NOMO-1 (cell line): Measurements from ENCODE around the gene NNT.
A peak's percentile ranks its signal among the peaks of the same experiment; 100 is the strongest.
"Not testable (repeated sequence)": the region's sequence is repeated elsewhere in the genome, so short reads cannot be mapped to it uniquely, and the experiment has no call there.

Experiments used
- DNase-seq, 2 experiments: peaks; one replicate each; lab custom pipeline; 2025; ENCODE audit not compliant: unreplicated experiment in 2 of 2; lab: John Stamatoyannopoulos, UW

Gene NNT

GRCh38 chr5:43700601-43701000 lies 97.6 kb downstream of the NNT start:
- DNase-seq = no peak

DNA sequence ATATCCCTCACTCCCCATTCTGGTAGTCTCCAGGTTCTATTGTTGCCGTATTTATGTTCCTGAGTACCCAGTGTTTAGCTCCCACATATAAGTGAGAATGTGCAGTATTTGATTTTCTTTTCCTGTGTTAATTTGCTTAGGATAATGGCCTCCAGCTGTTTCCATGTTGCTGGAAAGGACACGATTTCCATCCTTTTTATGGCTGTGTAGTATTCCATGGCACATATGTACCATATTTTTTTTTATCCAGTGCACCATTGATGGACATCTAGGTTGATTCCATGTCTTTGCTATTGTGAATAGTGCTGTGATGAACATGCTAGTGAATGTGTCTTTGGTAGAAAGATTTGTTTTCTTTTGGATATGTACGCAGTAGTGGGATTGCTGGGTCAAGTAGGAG lies 98.2 kb downstream of the NNT start:
- DNase-seq = no peak

DNA sequence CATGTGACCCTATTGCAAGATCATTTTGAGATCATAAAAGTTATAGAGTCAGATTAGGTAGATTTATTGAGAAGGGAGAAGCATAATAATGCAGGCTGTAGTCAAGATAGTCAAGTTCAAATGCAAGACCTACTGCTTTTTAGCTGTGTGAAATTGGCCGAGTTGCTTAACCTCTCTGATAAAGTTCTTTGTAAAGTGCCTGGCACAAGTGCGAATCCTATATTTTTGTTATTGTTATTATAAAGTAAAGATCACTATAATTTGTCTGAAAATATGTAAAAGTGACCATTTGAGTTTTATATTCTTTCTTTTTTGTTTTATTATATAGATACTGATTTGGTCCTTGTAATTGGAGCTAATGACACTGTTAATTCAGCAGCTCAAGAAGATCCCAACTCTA lies 99.3 kb downstream of the NNT start:
- DNase-seq = no peak

GRCh38 chr5:43702815-43703214 lies 99.8 kb downstream of the NNT start:
- DNase-seq = no peak

- no peak for DNase-seq
Measured at GRCh38 chr5:43704243-43704642, 101.3 kb downstream of the NNT start.

GRCh38 chr5:43706576-43706975 lies 103.6 kb downstream of the NNT start:
- not testable (repeated sequence) for DNase-seq

DNA sequence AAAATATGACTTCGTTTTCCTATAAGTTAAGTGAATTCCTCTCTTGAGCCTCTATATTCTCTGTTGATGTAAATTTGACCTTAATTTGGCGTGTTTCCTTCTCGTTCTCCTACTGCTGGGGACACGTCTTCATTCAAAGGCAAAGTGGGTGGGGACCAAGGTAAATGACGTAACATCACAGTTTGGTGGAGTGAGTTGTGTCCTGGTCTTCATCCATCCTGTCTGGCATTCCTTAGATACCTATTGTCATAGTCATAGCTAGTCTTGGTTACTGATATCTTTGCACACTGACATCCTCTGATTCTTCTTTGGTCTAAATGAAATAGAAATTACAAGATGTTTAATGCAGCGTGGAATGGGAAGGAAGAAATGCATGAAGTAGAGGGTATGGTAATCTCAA lies 108.5 kb downstream of the NNT start:
- DNase-seq = no peak

DNA sequence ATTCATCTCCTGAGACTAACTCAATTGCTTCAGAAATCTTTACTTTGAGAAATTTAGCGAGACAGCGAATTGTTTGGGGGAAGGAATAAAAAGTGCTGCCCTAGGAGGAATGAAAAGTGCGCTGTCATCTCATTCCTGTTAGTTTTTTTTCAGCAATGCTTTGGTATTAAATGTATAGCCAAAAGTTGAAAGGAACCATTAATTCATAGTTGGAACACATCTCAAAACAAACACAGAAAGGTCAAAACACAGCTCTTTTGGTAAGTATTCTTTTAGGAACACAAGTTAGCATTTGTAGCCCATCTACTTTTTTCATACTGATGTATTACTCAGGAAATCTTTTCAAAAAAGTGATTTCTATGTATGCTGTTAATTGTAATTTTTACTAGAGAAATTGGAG lies 109.1 kb downstream of the NNT start:
- DNase-seq = no peak

DNA sequence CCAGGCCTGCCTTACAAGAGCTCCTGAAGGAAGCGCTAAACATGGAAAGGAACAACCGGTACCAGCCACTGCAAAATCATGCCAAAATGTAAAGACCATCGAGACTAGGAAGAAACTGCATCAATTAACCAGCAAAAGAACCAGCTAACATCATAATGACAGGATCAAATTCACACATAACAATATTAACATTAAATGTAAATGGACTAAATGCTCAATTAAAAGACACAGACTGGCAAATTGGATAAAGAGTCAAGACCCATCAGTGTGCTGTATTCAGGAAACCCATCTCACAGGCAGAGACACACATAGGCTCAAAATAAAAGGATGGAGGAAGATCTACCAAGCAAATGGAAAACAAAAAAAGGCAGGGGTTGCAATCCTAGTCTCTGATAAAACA lies 116.8 kb downstream of the NNT start:
- DNase-seq = not testable (repeated sequence)

DNA sequence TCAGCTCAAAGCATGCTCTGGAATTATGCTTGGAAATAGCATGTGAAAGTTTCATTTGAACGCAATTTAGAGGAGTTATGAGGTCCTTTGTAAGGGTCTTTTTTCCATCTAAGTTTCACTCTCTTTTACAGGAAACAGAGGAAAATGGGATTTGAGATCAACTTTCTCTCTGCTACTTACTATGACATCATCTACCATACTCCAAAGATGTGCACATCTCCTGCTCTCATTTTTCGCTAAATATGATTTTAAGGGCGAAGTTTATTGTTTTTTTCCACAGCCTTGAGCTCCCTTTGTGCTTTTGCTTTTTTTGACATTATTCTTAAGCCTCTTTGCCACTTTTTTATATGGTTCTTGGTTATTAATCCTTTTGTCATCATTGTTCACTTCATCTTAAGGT lies 125.6 kb downstream of the NNT start:
- DNase-seq = no peak

GRCh38 chr5:43729846-43730478 lies 127.0 kb downstream of the NNT start:
- peak; percentile 18 to 80 for DNase-seq

DNA sequence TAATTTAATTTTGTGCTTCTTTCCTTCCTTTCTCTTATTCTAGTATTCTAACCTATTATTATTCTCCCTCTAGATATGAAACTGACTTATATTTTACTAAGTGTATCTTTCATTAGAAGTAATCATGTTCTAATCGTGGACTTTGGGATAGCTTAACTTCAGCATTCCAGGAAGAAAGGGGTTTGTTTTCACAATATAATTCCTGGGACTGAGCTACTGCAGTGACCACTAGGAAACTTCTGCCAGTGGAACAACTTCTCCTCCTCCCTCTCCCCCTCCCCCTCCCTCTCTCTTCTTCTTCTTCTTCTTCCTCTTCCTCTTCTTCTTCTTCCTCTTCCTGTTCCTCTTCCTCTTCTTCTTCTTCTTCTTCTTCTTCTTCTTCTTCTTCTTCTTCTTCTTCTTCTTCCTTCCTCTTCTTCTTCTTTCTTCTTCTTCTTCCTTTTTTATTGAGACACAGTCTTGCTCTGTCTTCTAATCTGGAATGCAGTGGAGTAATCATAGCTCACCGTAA lies 127.9 kb downstream of the NNT start:
- DNase-seq = no peak

DNA sequence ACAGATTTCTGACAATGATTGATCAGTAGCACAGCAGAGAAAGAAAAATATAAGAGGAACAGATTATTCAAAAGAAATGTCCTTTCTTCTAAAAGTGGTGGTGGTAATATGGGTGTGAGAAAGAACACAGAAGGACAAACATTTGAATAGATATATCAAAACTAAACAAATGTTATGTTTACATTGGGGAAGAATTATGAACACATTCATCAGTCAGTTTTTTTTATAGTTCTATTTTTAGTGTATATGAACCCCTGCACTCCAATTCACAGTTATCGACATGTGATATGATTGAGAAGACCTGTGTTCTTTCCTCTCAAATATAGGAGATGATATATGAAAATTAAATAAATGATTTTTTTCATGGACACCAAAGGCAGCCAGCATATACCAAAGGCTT lies 128.6 kb downstream of the NNT start:
- no peak for DNase-seq

DNA sequence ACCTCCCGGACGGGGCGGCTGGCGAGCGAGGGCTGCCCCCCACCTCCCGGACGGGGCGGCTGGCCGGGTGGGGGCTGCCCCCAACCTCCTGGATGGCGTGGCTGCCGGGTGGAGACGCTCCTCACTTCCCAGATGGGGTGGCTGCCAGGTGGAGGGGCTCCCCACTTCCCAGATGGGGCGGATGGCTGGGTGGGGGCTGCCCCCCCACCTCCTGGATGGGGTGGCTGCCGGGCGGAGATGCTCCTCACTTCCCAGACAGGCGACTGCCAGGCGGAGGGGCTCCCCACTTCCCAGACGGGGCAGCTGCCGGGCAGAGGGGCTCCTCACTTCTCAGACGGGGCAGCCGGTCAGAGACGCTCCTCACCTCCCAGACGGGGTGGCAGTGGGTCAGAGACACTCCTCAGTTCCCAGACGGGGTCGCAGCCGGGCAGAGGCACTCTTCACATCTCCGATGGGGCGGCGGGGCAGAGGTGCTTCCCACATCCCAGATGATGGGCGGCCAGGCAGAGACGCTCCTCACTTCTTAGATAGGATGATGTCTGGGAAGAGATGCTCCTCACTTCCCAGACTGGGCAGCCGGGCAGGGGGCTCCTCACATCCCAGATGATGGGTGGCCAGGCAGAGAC lies 143.1 kb downstream of the NNT start:
- DNase-seq = not testable (repeated sequence)

- DNase-seq = no peak
Measured at GRCh38 chr5:43750809-43751208, 147.8 kb downstream of the NNT start.

GRCh38 chr5:43753069-43753468 lies 150.1 kb downstream of the NNT start:
- no peak for DNase-seq
